ENCODE data around the gene ATOH8.

- TF ChIP-seq POLR2A (IDR thresholded peaks at IDR 0.05) (no peak), CTCF (IDR thresholded peaks at IDR 0.05) (no peak), POLR2AphosphoS5 (IDR thresholded peaks at IDR 0.05) (no peak)
Measured at GRCh38 chr2:85794038-85794441, 40.2 kb downstream of the ATOH8 start.
